H9 (cell line): ENCODE results near the gene EFTUD2. TPM values are rescaled to one million over a fixed set of nuclear protein-coding genes. Genes with fewer than 3 reads are reported as not detected.

Experiments
- DNase-seq: peaks from one replicate; pipeline ENCODE4 v3.0.0-alpha.2; 2017
- H2AFZ ChIP-seq: one replicate; pipeline ENCODE4 v1.6.1; 2013; ENCODE audit warnings: mild to moderate bottlenecking, low read length, control low read depth, moderate library complexity
- H2AK5ac ChIP-seq: 2 replicates; pipeline ENCODE4 v1.6.1; 2013; ENCODE audit warnings: low read length, control low read depth, mixed read lengths; ENCODE audit not compliant: insufficient read length
- H2BK120ac ChIP-seq: one replicate; pipeline ENCODE4 v1.6.1; 2013; ENCODE audit warnings: low read depth, mild to moderate bottlenecking, low read length, control low read depth, inconsistent platforms; ENCODE audit not compliant: poor library complexity, severe bottlenecking
- H2BK12ac ChIP-seq: 2 replicates; pipeline ENCODE4 v1.6.1; 2013; ENCODE audit warnings: low read length, control low read depth, mixed read lengths, low read depth; ENCODE audit not compliant: insufficient read length
- H2BK15ac ChIP-seq: 2 replicates; pipeline ENCODE4 v1.6.1; 2013; ENCODE audit warnings: low read depth, low read length, control low read depth
- H2BK20ac ChIP-seq: one replicate; pipeline ENCODE4 v1.6.1; 2013; ENCODE audit warnings: low read depth, mild to moderate bottlenecking, low read length, control low read depth, inconsistent platforms; ENCODE audit not compliant: poor library complexity, severe bottlenecking
- H2BK5ac ChIP-seq: 2 replicates; pipeline ENCODE4 v1.6.1; 2013; ENCODE audit warnings: low read length, control low read depth, mixed read lengths; ENCODE audit not compliant: insufficient read length
- H3K14ac ChIP-seq: 2 replicates; pipeline ENCODE4 v1.6.1; 2013; ENCODE audit warnings: low read length, control low read depth; ENCODE audit not compliant: insufficient read depth
- H3K18ac ChIP-seq: 2 replicates; pipeline ENCODE4 v1.6.1; 2013; ENCODE audit warnings: low read depth, mild to moderate bottlenecking, mixed read lengths, low read length, control low read depth; ENCODE audit not compliant: insufficient read length
- H3K23ac ChIP-seq: 2 replicates; pipeline ENCODE4 v1.6.1; 2013; ENCODE audit warnings: low read length, control low read depth, mixed read lengths, low read depth; ENCODE audit not compliant: insufficient read length
- H3K23me2 ChIP-seq: 2 replicates; pipeline ENCODE4 v1.6.1; 2013; ENCODE audit warnings: low read depth, mild to moderate bottlenecking, mixed read lengths, low read length, control low read depth; ENCODE audit not compliant: insufficient read length, poor library complexity, severe bottlenecking
- H3K27ac ChIP-seq: 2 replicates; pipeline ENCODE4 v1.5.1; 2013; ENCODE audit warnings: low read length, control low read depth, mixed read lengths, low read depth; ENCODE audit not compliant: insufficient read length
- H3K27me3 ChIP-seq: 2 replicates; pipeline ENCODE4 v1.6.1; 2013; ENCODE audit warnings: low read length, control low read depth, inconsistent platforms; ENCODE audit not compliant: insufficient read depth
- H3K4ac ChIP-seq: 2 replicates; pipeline ENCODE4 v1.6.1; 2013; ENCODE audit warnings: low read depth, mild to moderate bottlenecking, control low read depth, inconsistent platforms, low read length, moderate library complexity
- H3K4me1 ChIP-seq: 2 replicates; pipeline ENCODE4 v1.6.1; 2013; ENCODE audit warnings: low read length, control low read depth, inconsistent platforms; ENCODE audit not compliant: insufficient read depth
- H3K4me2 ChIP-seq: 2 replicates; pipeline ENCODE4 v1.6.1; 2013; ENCODE audit warnings: low read length, control low read depth, mixed read lengths; ENCODE audit not compliant: insufficient read length, insufficient read depth
- H3K56ac ChIP-seq: 2 replicates; pipeline ENCODE4 v1.6.1; 2013; ENCODE audit warnings: low read depth, mild to moderate bottlenecking, mixed read lengths, low read length, control low read depth; ENCODE audit not compliant: insufficient read length
- H3K79me1 ChIP-seq: 2 replicates; pipeline ENCODE4 v1.6.1; 2013; ENCODE audit warnings: low read depth, mild to moderate bottlenecking, moderate library complexity, low read length, control low read depth, inconsistent platforms; ENCODE audit not compliant: insufficient read depth, poor library complexity, severe bottlenecking
- H3K79me2 ChIP-seq: 2 replicates; pipeline ENCODE4 v1.6.1; 2013; ENCODE audit warnings: low read length, control low read depth, inconsistent platforms; ENCODE audit not compliant: insufficient read depth
- H3K9ac ChIP-seq: 2 replicates; pipeline ENCODE4 v1.6.1; 2013; ENCODE audit warnings: low read length, control low read depth, mixed read lengths; ENCODE audit not compliant: insufficient read length; ENCODE audit errors: extremely low read depth
- H3K9me3 ChIP-seq: one replicate; pipeline ENCODE4 v1.6.1; 2013; ENCODE audit warnings: low read depth, low read length, inconsistent platforms; ENCODE audit not compliant: control insufficient read depth
- H3T11ph ChIP-seq: one replicate; pipeline ENCODE4 v1.6.1; 2013; ENCODE audit warnings: mild to moderate bottlenecking, low read length, control low read depth, inconsistent platforms
- H4K20me1 ChIP-seq: one replicate; pipeline ENCODE4 v1.6.1; 2013; ENCODE audit not compliant: control insufficient read depth, insufficient read length, insufficient read depth
- H4K5ac ChIP-seq: 2 replicates; pipeline ENCODE4 v1.6.1; 2013; ENCODE audit warnings: low read depth, mild to moderate bottlenecking, mixed read lengths, low read length, control low read depth; ENCODE audit not compliant: insufficient read length
- H4K8ac ChIP-seq: replicated peaks from 2 replicates; pipeline ENCODE4 v1.6.1; 2013; ENCODE audit warnings: low read length, control low read depth, mixed read lengths, low read depth; ENCODE audit not compliant: insufficient read length
- H4K91ac ChIP-seq: 2 replicates; pipeline ENCODE4 v1.6.1; 2013; ENCODE audit warnings: low read depth, mild to moderate bottlenecking, moderate library complexity, mixed read lengths, low read length, control low read depth; ENCODE audit not compliant: insufficient read length
- H3K27ac Mint-ChIP-seq, 3 experiments: 2 replicates in 2 of 3; 3 replicates in 1 of 3; pipeline ENCODE4 v1.8.0; 2020 to 2021; ENCODE audit warnings: mixed read lengths in 3 of 3, mild to moderate bottlenecking in 1 of 3, moderate library complexity in 1 of 3
- H3K27me3 Mint-ChIP-seq: 2 replicates; pipeline ENCODE4 v1.8.0; 2021; ENCODE audit warnings: low read depth, mild to moderate bottlenecking, moderate library complexity, mixed read lengths
- H3K36me3 Mint-ChIP-seq, 3 experiments: 2 replicates in 2 of 3; 3 replicates in 1 of 3; pipeline ENCODE4 v1.8.0; 2020 to 2021; ENCODE audit warnings: low read depth in 3 of 3, mixed read lengths in 3 of 3; ENCODE audit not compliant: insufficient read depth in 1 of 3
- H3K4me1 Mint-ChIP-seq, 2 experiments: 2 replicates each; pipeline ENCODE4 v1.8.0; 2020; ENCODE audit warnings: mixed read lengths in 2 of 2
- H3K4me3 Mint-ChIP-seq, 2 experiments: 2 replicates in 1 of 2; 3 replicates in 1 of 2; pipeline ENCODE4 v1.8.0; 2020 to 2021; ENCODE audit warnings: mild to moderate bottlenecking in 2 of 2, mixed read lengths in 2 of 2, moderate library complexity in 1 of 2
- H3K9me3 Mint-ChIP-seq, 2 experiments: 2 replicates in 1 of 2; 3 replicates in 1 of 2; pipeline ENCODE4 v1.8.0; 2020; ENCODE audit warnings: mild to moderate bottlenecking in 2 of 2, mixed read lengths in 2 of 2, moderate library complexity in 1 of 2
- CTCF ChIP-seq: fragments of 200-600 bp; sonication (generic); conservative IDR thresholded peaks from 3 replicates; pipeline ENCODE4 v1.8.0; 2021; ENCODE audit warnings: antibody characterized with exemption, mild to moderate bottlenecking
- WGBS: extraction: QIAGEN DNeasy Blood & Tissue Kit; methylation state at CpG from one replicate; pipeline ENCODE4 v1.1.7; 2013; ENCODE audit warnings: missing lambda C conversion rate, low lambda C conversion rate, mixed read lengths; ENCODE audit not compliant: insufficient read length; ENCODE audit errors: extremely low coverage; 5-methylcytosine and 5-hydroxymethylcytosine counted together
- total RNA-seq: library from RNA; stranded (reverse); gene quantifications from 2 replicates; pipeline ENCODE4 v1.2.1, GENCODE V29; 2021

Gene EFTUD2
- total RNA-seq, 1 experiment from 2014 or later = 150 TPM

GRCh38 chr17:44948315-44948795 lies 49.1 kb upstream of the EFTUD2 start:
- Histone ChIP-seq H2BK12ac (no peak overlapping the region), H4K8ac (no peak overlapping the region), H2BK5ac (no peak overlapping the region), H3K4me2 (peak overlapping the region; percentile 75), H4K91ac (no peak overlapping the region), H3K4me1 (no peaks in the 10 kb centered on the region), H4K20me1 (no peaks in the 10 kb centered on the region), H3K79me2 (peaks cover 8% of the 10 kb centered on the region; the same call in 1 of the 2 replicates), H3K18ac (no peak overlapping the region), H2AK5ac (no peak overlapping the region), H3K23ac (no peak overlapping the region), H3K9me3 (no peaks in the 10 kb centered on the region), H3T11ph (no peak overlapping the region), H2BK20ac (no peak overlapping the region), H2BK15ac (no peak overlapping the region), H3K4ac (no peak overlapping the region), H3K23me2 (peaks cover 5% of the 10 kb centered on the region), H2AFZ (no peak overlapping the region), H3K27me3 (no peaks in the 10 kb centered on the region), H3K56ac (no peak overlapping the region), H3K9ac (no peak overlapping the region), H3K79me1 (no peaks in the 10 kb centered on the region), H3K14ac (no peak overlapping the region), H4K5ac (no peak overlapping the region), H3K27ac (no peak overlapping the region), H2BK120ac (no peak overlapping the region)
- H3K27ac Mint-ChIP-seq = peak overlapping the region in 1 of 3 experiments; percentile 48; a peak in 1 of 7 replicates
- peaks cover 0 to 5% of the 10 kb centered on the region in 2 experiments; a peak in 1 of 5 replicates for H3K9me3 Mint-ChIP-seq
- peaks cover 1% of the 10 kb centered on the region; the same call in 1 of the 2 replicates for H3K27me3 Mint-ChIP-seq
- H3K4me1 Mint-ChIP-seq = peaks cover 14 to 19% of the 10 kb centered on the region in 2 experiments
- TF ChIP-seq CTCF = no peak
- H3K36me3 Mint-ChIP-seq = peaks cover 10 to 24% (median 17%) of the 10 kb centered on the region in 3 experiments
- DNase-seq = no peak
- peak overlapping the region; percentile 93 to 97 for H3K4me3 Mint-ChIP-seq
- no CpG with 5 or more reads among the region's 7 CpGs for WGBS
